Forelimb muscle (tissue), 1 donor: ENCODE measurements around the gene VARS2. TPM values are rescaled to one million over a fixed set of nuclear protein-coding genes. Genes with fewer than 3 reads are reported as not detected.
"Not testable (repeated sequence)": the region's sequence is repeated elsewhere in the genome, so short reads cannot be mapped to it uniquely, and the experiment has no call there.

Experiments
- DNase-seq: peaks from one replicate; pipeline ENCODE4 v3.0.0-alpha.2; 2013; ENCODE audit warnings: low read depth
- polyA plus RNA-seq: library from polyadenylated mRNA; unstranded; fragments of 120-200 nt; gene quantifications from one replicate; pipeline ENCODE4 v1.2.1, GENCODE V29; 2013; ENCODE audit not compliant: insufficient read length

VARS2 gene
- 30.7 TPM for polyA plus RNA-seq

- peak; percentile 77 for DNase-seq
Measured at GRCh38 chr6:30914076-30914853, at the start of gene VARS2. TSS of gene VARS2 (plus strand) at chr6:30914238. CDS start at chr6:30914837, 599 bp downstream.

GRCh38 chr6:30864325-30864724, 49.7 kb upstream of the VARS2 start:
- no peak for DNase-seq

GRCh38 chr6:30869241-30869749, 44.7 kb upstream of the VARS2 start:
- not testable (repeated sequence) for DNase-seq

GRCh38 chr6:30870546-30870945, 43.5 kb upstream of the VARS2 start:
- DNase-seq = no peak

GRCh38 chr6:30871592-30872183, 42.4 kb upstream of the VARS2 start:
- no peak for DNase-seq

GRCh38 chr6:30873137-30873640, 40.8 kb upstream of the VARS2 start:
- DNase-seq = no peak

- DNase-seq = not testable (repeated sequence)
Measured at GRCh38 chr6:30873795-30874194, 40.2 kb upstream of the VARS2 start.

GRCh38 chr6:30875244-30876038, 38.6 kb upstream of the VARS2 start:
- no peak for DNase-seq

GRCh38 chr6:30876039-30876730, 37.9 kb upstream of the VARS2 start:
- DNase-seq = no peak

GRCh38 chr6:30877419-30878262, 36.4 kb upstream of the VARS2 start:
- peak; percentile 80 for DNase-seq

GRCh38 chr6:30879684-30880427, 34.2 kb upstream of the VARS2 start:
- DNase-seq = no peak

GRCh38 chr6:30880698-30881252, 33.3 kb upstream of the VARS2 start:
- no peak for DNase-seq

- DNase-seq = no peak
Measured at GRCh38 chr6:30881392-30882203, 32.4 kb upstream of the VARS2 start.

- no peak for DNase-seq
Measured at GRCh38 chr6:30882204-30882758, 31.8 kb upstream of the VARS2 start.

GRCh38 chr6:30882759-30883684, 31.0 kb upstream of the VARS2 start:
- no peak for DNase-seq

GRCh38 chr6:30883685-30884520, 30.1 kb upstream of the VARS2 start, which contains the start of gene DDR1:
TSS of gene DDR1 (plus strand) at chr6:30884519. CDS start at chr6:30888730, 4,211 bp downstream.
- no peak for DNase-seq
